HT-29 (cell line): Measurements from ENCODE around the gene RNF180. TPM values are rescaled to one million over a fixed set of nuclear protein-coding genes. Genes with fewer than 3 reads are reported as not detected.

Source experiments
- DNase-seq: peaks from one replicate; pipeline ENCODE4 v3.0.0-alpha.2; 2015; ENCODE audit warnings: low spot score
- total RNA-seq: library from RNA; depleted of rRNA; stranded (reverse); fragments of >200 nt; shearing (Covaris generic); gene quantifications from 2 replicates; pipeline ENCODE4 v1.2.3, GENCODE V29; 2014; rRNA removed

RNF180 gene
- not detected in 2 replicates for total RNA-seq

DNA sequence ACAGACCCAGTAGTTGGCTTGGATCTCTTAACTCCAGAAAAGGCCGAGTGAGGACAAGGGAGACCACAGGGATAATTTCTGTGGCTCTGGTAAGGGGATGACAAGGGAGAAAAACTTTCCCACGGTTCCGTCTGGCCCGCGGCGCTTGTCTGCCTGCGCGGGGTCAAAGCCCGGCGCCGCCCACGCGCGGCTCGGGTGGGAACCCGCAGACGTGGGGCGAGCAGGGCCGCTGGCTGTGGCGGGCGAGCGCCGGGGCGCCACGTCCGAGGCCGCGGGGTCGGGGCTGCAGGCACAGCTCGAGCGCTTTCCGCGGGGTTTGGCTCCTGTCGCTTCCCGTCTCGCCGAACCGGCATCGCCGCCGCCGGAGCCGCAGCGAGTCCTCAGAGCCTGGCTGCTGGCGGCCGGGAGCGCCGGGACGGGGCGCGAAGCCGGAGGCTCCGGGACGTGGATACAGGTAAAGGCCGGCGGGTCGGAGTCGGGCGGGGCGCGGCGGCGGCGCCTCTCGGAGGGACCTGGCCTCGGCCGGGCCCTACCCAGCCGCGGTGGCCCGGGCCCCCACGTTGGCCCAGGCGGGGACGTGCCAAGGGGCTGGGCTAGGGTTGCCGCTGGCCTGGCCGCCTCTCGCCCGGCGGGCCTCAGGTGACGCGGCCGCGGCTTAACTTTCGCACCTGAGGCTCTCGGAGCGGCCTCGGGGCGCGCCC is at the start of gene RNF180:
RNF180 (plus strand) TSS at position 344 of the 701 bp plus-strand sequence. CDS start 34,965 bp downstream, outside the sequence.
- no peak for DNase-seq

GRCh38 chr5:64125521-64125920 is 40.1 kb upstream of the RNF180 start:
- no peak for DNase-seq

- no peak for DNase-seq
Observed at GRCh38 chr5:64126202-64126741, 39.4 kb upstream of the RNF180 start.

DNA sequence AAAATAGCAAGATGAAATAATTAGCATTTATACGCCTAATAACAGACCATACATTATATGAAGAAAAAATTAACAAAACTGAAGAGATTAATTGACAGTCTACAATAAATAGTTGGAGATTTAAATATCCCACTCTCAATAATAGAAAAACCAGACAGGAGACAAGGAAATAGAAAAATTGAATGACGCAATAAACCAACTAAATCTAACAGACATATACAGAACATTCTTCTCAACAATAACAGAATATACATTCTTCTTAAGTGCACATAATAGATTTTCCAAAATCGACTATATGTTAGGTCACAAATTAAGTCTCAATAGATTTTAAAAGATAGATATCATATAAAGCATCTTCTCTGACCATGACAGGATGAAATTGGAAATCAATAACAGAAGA is 25.6 kb upstream of the RNF180 start:
- DNase-seq, result no peak

DNA sequence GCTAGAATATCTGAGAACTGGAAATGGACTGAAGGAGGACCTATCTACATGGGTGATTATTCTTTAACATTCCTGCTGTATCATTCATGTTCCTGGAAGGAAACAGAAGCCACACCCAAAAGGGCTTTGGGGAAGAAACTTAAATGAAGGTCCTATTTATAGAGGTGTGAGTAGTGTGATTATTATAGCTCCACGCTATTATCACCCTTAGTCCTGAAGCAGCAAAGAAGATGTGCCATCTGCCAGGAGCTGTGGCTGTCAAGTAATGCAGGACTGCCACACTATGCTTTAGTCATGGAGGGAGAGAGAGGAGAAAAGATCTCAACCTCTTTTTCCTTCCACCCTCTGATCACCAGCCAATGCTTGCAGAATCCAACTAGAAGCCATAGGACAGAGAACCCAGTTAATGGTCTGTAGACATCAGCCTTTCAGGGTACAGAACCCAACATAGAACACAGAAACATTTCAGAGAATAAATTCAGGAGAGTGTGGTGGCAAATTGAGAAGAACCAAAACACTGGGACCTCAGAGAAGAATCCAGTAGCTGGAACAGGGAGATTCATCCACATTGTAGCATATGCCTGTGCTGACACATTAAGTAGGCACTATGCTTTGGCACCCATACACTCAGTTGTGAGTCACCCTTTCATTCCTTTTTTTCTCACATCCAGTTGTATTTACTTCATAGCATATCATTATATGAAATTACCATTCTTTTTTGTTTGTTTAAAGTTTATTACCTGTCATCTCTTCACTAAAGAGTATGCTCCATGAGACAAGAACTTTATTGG is 21.0 kb upstream of the RNF180 start:
- DNase-seq, result no peak

GRCh38 chr5:64145216-64145895 is 20.3 kb upstream of the RNF180 start:
- no peak for DNase-seq

DNA sequence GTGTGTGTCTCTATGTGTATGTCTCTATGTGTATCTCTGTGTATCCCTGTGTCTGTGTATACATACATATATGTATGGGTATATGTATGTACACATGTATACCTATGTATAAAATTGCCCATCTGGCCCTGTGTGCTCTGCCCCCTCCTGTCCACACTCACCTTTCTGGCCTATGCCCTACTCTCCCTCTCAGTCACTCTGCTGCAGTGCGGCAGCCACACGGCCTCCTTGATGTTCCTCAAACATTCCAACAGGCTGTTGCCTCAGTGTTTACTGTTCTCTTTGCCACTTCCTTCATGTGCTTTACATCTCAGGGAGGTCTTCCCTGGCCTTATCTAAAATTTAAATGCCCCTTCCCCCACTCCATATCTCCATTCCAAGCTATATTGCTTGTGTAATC is 18.3 kb upstream of the RNF180 start:
- no peak for DNase-seq

GRCh38 chr5:64147849-64148441 is 17.7 kb upstream of the RNF180 start:
- DNase-seq, result peak; percentile 60

DNA sequence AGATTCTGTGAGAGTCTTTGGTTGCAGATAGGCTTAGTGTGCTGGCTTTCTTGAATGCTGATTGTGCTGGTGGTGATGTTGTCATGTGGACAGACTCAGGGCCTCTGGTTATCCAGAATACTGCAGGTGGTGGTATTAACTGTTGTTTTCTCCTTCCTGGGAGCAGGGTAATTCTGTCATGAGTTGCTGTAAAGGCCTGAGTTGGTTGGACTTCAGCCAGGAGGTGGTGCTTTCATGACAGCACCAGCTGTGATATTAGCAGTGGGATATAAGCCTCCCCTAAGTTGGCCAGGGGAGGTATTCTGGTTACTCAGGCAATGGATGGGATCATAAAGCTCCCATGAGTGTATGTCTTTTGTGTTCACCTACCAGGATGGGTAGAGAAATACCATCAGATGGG is 16.4 kb upstream of the RNF180 start:
- DNase-seq, result no peak

- DNase-seq, result no peak
Observed at GRCh38 chr5:64149857-64150521, 15.7 kb upstream of the RNF180 start.

DNA sequence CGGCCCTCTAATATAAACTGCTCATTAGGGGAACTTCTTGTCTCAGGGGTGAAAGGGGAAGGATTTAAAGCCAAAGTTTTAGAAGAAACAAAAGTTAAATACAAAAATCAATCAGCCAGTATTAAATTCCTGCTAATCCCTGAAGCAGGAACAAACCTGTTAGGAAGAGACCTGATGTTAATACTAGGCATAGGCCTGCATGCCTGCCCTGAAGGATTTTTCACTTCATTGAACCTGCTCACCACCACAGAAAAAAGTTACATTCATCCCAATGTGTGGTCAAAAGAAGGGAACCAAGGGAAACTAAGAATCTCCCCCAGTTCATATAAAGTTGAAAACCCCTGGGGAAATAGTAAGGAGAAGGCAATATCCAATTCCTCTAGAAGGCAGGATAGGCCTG is 9.4 kb upstream of the RNF180 start:
- DNase-seq, result no peak

DNA sequence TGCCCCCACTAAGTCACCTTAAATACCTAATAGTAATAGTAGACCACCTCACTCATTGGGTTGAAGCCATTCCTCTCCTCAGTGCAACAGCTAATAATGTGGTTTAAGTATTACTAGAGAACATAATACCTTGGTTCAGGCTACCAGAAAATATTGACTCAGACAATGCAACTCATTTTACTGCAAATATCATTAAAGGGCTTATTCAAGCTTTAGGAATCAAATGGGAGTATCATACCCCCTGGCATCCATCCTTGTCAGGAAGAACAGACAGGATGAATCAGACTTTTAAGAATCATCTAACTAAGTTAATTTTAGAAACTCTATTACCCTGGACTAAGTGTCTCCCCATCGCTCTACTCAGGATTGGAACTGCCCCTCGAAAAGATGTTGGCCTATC is 6.8 kb upstream of the RNF180 start:
- DNase-seq, result no peak

DNA sequence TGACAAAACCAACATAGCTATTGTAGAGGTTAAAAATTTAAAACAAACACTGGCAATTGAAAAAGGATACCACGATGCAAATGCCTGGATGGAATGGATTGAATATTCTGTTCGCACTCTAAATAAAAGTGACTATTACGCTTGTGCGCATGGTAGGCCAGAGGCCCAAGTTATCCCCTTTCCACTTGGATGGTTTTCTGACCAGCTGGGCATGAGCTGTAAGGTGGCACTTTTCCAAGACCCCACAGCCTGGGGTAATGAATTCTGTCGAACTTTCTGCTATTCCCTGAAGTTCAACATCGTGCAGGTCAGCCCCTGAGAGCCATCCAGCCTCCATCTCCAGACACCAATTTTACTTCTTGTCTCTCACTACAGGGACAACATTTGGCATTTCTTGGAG is 5.4 kb upstream of the RNF180 start:
- no peak for DNase-seq

DNA sequence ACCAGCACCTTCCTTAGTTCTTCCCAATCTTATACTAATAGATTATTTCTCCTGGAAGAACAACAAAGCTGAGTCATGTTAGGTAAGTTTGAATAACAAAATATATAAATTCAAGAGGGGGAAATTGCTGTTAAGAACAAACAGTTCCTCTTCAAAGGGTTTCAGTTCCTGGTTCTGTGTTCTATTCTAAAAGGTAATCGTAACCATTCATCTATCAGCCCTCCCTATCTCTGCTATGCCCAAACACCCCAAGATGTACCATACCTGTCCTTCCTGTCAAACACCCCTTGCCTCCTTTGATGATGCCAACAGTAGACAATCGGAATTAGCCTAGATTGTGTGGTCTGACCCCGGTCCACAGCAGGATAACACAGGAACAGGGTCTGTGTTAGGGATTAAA is 4.2 kb upstream of the RNF180 start:
- DNase-seq, result no peak

DNA sequence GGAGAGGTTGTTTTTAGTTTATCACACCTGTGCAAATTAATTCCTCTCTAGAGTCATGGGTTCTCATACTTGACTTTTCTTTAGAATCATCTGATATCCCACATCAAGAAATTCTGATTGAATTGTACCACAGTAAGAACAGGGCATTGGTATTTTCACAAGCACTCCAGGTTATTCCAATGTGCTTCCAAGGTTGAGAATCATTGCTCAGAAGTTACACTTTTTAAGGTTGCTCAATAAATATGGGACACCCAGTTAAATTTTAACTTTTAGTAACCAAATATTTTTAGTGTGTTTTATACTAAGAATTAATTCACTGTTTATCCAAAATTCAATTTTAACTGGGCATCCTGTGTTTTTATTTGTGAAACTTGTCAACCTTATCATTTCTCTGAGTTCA is 2.5 kb upstream of the RNF180 start:
- DNase-seq, result no peak

DNA sequence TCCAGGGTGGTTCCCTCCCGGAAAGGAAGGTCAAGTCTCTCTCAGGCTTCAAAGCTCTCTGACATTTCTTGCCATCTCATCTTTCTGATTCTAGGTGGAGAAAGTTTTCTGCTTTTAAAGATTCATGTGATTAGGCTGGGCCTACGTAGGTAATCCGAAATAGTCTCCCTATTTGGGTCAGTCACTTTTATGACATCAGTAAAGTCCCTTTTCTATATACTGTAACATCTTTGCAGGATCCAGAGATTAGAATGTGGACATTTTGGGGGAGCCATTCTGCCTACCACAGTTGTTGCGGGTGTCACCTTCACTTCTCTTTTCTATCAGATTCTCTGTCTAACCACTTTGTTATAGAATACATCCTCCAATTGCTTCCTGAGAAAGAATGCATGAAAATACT is 1.9 kb upstream of the RNF180 start:
- DNase-seq, result no peak

DNA sequence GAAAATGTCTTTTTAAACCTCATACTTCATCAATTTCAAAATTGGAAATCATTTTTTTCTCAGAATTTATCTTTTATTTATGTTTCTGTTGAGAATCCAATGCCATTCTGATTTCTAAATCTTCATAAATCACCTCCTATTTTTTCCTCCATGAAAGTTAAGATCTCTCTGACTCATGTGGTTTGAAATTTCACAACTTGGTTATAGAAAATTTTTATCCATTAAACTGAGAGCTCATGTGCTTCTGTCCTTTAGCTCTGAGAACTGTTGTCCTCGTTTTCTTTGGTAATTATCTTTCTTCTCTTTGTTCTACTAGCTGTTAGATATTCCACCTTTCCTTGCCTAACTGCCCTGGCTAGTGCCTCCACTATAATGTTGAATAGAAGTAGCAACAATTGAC is 1.5 kb upstream of the RNF180 start:
- DNase-seq, result no peak

DNA sequence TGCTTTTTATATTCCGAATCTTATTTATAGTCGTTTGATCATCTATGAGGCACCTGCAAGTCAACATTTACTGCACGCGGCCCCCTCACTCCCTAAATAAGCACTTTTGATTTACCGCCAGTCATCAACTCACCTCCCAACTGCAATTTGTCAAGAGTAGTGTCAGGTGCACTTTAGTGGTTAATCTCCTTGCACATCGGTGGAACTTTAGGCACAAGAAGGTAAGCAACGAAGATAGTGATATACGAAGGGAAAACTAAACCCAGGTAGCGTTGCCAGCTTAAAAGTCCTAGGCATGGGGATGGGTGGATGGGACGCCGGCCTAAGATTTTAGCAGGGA is 513 bp upstream of the RNF180 start:
- DNase-seq, result no peak

- no peak for DNase-seq
Observed at GRCh38 chr5:64166201-64166959, 737 bp downstream of the RNF180 start.

DNA sequence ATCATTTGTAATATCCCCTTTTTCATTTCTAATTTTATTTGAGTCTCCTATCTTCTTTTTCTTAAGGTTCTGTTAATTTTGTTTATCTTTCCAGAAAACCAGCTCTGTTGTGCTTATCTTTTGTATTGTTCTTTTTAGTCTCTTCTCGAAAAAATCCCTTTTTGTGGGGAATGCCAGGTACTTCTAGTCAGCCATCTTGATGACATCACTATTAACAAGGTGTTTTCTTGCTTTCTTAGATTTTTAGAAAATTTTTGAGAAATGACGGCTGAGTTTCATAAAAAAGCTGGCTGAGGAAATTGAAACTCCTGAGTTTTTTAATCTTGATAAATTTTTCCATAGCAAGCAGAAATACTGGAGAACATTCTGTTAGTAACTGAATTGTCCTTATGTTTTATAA is 10.7 kb downstream of the RNF180 start:
- DNase-seq, result no peak
